Tibial artery (tissue), 4 donors: Measurements from ENCODE around the gene NHSL2.

Source experiments
- DNase-seq, 2 donors: peaks; one replicate each; pipeline ENCODE4 v3.0.0-alpha.2; 2019
- H3K27ac ChIP-seq, 2 donors: fragments of 200-600 bp; sonication (generic) in 1 of 2; 1 replicate in 1 of 2; 2 replicates in 1 of 2; pipeline ENCODE4 v1.5.1; 2018 to 2019; ENCODE audit warnings: mild to moderate bottlenecking in 1 of 2
- H3K27me3 ChIP-seq, 2 donors: fragments of 200-600 bp; sonication (generic) in 1 of 2; one replicate each; pipeline versions ENCODE4 v1.5.1 to v1.6.0; 2016 to 2019
- H3K36me3 ChIP-seq, 3 donors: fragments of 200-600 bp; sonication (generic) in 2 of 3; one replicate each; pipeline ENCODE4 v1.5.1; 2016 to 2019; ENCODE audit warnings: mild to moderate bottlenecking in 2 of 3
- H3K4me1 ChIP-seq, 4 donors: fragments of 200-600 bp; sonication (generic) in 2 of 4; 1 replicate in 3 of 4; 2 replicates in 1 of 4; pipeline ENCODE4 v1.5.1; 2016 to 2019
- H3K4me3 ChIP-seq, 2 donors: fragments of 200-600 bp; sonication (generic) in 1 of 2; 1 replicate in 1 of 2; 2 replicates in 1 of 2; pipeline ENCODE4 v1.5.1; 2018 to 2019; ENCODE audit warnings: mild to moderate bottlenecking in 2 of 2
- H3K9me3 ChIP-seq, 3 donors: fragments of 200-600 bp; sonication (generic) in 1 of 3; one replicate each; pipeline ENCODE4 v1.5.1; 2016 to 2019
- intact Hi-C: fragments of 100-400 bp; cut with DNase I; formaldehyde crosslinking; loops from one replicate; pipeline ENCODE4 v1.15.0; 2023; ENCODE audit warnings: low total_unique reads
- TF ChIP-seq, protein P1 (sequence below), 2 experiments: fragments of 200-600 bp in 1 of 2; fragments of 450-650 bp in 1 of 2; IDR thresholded peaks; one replicate each; pipeline ENCODE4 v1.5.1; 2017 to 2019; ENCODE audit warnings: antibody characterized with exemption in 2 of 2, mild to moderate bottlenecking in 1 of 2, moderate library complexity in 1 of 2

Gene NHSL2

DNA sequence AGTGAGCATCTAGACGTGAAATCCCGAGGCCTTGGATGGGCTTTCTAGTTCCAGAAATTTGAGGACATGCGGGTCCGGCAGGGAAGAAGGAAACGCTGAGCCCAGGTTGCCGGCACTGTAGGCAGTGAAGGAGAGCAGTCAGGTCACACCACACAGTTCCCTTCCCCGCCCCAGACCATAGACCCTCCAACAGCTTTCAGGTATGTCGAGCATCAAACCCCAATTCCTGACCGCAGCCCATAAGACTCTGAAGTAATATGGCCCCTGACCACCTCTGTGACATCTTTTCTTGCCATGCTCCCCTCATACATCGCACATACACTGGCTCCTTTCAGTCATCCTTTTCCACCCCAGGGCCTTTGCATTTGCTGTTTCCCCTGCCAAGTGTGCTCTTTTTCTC, 198.0 kb downstream of the NHSL2 start:
- TF ChIP-seq, protein P1, sequence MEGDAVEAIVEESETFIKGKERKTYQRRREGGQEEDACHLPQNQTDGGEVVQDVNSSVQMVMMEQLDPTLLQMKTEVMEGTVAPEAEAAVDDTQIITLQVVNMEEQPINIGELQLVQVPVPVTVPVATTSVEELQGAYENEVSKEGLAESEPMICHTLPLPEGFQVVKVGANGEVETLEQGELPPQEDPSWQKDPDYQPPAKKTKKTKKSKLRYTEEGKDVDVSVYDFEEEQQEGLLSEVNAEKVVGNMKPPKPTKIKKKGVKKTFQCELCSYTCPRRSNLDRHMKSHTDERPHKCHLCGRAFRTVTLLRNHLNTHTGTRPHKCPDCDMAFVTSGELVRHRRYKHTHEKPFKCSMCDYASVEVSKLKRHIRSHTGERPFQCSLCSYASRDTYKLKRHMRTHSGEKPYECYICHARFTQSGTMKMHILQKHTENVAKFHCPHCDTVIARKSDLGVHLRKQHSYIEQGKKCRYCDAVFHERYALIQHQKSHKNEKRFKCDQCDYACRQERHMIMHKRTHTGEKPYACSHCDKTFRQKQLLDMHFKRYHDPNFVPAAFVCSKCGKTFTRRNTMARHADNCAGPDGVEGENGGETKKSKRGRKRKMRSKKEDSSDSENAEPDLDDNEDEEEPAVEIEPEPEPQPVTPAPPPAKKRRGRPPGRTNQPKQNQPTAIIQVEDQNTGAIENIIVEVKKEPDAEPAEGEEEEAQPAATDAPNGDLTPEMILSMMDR (IDR thresholded peaks at IDR 0.05) = no peak
- H3K9me3 ChIP-seq = no peaks in the 10 kb centered on the region
- no peak overlapping the region for H3K4me3 ChIP-seq
- H3K4me1 ChIP-seq = no peaks in the 10 kb centered on the region
- no peak for DNase-seq
- H3K27ac ChIP-seq = no peak overlapping the region
- H3K36me3 ChIP-seq = no peaks in the 10 kb centered on the region
- intact Hi-C loops = no loop called here
- H3K27me3 ChIP-seq = no peaks in the 10 kb centered on the region

DNA sequence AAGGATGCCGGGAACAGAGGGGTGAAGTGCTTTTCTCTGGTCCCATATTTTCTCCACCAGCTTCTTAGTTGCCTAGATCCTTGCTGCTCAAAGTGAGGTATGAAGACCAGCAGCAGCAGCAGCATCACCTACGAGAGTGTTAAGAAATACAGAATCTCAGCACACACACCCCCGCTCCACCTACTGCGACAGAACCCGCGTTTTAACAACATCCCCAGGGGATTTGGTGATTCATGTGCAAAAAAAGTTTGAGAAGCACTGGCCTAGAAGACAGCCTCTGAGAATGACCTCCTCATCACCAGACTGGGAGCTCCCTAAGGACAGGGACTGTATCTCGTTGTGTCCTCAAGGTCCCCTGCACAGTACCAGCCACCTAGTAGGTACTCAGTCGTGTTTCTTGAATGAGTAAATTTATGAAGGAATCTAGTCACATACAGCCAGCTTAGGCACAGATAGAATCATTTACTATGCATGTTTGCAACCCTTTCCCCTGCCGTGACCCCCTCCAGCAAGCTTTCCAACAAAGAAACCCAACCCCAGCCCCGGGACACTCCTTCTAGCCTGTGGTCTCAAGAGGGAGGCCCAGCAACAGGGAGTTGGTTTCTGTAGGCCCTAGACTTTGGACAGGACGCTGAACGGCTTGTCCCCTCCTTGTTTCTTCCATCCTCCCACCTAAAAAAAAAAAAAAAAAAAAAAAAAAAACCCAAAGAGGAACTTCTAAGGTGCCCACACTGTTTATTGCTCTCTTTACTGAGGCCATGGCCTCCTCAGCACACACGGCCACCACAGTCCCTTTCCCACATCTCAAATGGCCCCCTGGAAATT, 199.6 kb downstream of the NHSL2 start:
- Histone ChIP-seq H3K27ac (no peak overlapping the region), H3K4me3 (no peak overlapping the region), H3K36me3 (no peaks in the 10 kb centered on the region), H3K4me1 (no peaks in the 10 kb centered on the region), H3K9me3 (no peaks in the 10 kb centered on the region), H3K27me3 (no peaks in the 10 kb centered on the region)
- TF ChIP-seq, protein P1 (IDR thresholded peaks at IDR 0.05) = no peak
- no peak for DNase-seq
- intact Hi-C loops = no loop called here

DNA sequence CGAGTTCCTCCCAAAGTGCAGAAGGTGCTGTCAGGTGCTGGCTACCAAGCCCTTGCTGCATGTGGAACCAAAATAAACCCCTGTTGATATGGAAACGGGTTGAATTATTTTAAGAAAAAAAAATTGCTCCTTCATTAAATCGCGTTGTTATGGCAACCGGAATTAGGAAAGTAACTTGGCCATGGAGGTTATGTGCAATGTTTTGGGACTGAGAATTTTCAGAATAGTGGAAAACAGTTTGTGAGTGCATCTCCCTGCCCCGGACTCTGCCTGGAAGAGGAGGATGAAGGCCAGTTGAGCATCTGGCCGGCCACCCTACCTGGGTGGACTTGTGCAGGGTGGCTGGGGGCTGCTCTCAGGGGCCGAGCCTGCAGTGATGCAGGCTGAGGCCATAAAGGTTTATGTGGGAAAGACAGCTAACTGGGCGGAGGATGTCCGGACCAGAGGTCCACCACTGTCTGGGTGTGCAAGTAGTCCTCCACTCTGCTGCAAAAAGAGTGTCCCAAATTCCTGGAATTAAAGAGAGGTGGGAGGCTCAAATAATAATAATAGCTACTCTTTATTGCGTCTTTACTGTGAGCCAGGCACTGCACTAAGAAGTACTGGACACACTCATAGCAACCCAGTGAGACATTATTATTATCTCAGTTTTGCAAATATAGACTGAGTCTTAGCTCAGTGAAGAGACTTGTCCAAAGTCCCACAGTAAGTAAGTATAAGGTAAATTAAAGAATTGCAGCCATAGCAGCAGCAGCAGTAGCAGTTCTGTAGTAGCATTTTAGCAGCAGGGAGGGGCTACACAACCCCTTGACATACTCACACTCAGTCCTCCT, 200.4 kb downstream of the NHSL2 start:
- no peaks in the 10 kb centered on the region for H3K27me3 ChIP-seq
- DNase-seq = no peak
- intact Hi-C loops = no loop called here
- TF ChIP-seq, protein P1 (IDR thresholded peaks at IDR 0.05) = no peak
- no peak overlapping the region for H3K27ac ChIP-seq
- no peaks in the 10 kb centered on the region for H3K4me1 ChIP-seq
- H3K9me3 ChIP-seq = no peaks in the 10 kb centered on the region
- no peak overlapping the region for H3K4me3 ChIP-seq
- H3K36me3 ChIP-seq = no peaks in the 10 kb centered on the region

DNA sequence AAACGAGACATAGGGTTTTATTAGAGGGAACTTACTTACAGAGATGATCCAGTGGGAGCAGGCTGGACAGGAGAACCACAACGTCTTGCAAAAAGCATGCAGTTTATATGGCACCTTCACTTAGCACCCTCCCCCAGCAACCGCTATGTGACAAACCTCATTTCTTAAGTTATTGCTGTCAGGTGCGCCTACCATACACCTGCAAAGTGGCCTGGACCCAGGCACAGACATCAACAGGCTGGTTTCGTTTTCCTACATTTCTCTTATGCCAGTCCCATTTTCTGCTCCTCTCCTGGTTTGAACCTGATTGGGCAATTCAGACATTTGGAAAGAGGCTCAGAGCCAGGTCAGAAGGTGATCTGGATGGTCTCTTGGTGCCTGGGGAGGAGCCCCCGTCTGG, 202.8 kb downstream of the NHSL2 start:
- DNase-seq = no peak
- H3K9me3 ChIP-seq = no peaks in the 10 kb centered on the region
- TF ChIP-seq, protein P1 (IDR thresholded peaks at IDR 0.05) = no peak
- no peaks in the 10 kb centered on the region for H3K27me3 ChIP-seq
- no peaks in the 10 kb centered on the region for H3K36me3 ChIP-seq
- intact Hi-C loops = no loop called here
- H3K27ac ChIP-seq = no peak overlapping the region
- no peaks in the 10 kb centered on the region for H3K4me1 ChIP-seq
- H3K4me3 ChIP-seq = no peak overlapping the region

DNA sequence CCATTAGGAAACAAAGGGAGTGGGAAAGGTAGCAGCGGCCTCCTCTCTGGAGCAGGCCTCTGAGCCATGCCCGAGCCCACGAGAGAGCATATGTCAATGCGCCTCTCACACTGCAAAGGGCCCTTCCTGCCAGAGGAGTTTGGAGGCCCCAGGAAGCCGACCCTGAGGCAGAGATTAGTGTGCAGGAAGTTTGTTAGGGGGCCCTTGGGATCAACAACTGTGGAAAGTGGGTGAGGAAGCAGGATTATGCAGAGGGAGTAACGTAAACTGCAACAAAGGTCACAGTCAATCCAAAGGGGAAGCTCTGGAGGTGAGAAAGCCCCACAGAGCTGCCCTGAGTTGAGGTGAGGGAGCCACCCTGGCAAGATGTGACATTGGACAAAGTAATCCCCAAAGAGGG, 203.7 kb downstream of the NHSL2 start:
- no peak overlapping the region for H3K4me3 ChIP-seq
- TF ChIP-seq, protein P1 (IDR thresholded peaks at IDR 0.05) = no peak
- H3K36me3 ChIP-seq = no peaks in the 10 kb centered on the region
- no peaks in the 10 kb centered on the region for H3K4me1 ChIP-seq
- no peaks in the 10 kb centered on the region for H3K9me3 ChIP-seq
- no peak overlapping the region for H3K27ac ChIP-seq
- H3K27me3 ChIP-seq = no peaks in the 10 kb centered on the region
- intact Hi-C loops = no loop called here
- no peak for DNase-seq
